ENCODE results near the gene NECTIN4.

DNA sequence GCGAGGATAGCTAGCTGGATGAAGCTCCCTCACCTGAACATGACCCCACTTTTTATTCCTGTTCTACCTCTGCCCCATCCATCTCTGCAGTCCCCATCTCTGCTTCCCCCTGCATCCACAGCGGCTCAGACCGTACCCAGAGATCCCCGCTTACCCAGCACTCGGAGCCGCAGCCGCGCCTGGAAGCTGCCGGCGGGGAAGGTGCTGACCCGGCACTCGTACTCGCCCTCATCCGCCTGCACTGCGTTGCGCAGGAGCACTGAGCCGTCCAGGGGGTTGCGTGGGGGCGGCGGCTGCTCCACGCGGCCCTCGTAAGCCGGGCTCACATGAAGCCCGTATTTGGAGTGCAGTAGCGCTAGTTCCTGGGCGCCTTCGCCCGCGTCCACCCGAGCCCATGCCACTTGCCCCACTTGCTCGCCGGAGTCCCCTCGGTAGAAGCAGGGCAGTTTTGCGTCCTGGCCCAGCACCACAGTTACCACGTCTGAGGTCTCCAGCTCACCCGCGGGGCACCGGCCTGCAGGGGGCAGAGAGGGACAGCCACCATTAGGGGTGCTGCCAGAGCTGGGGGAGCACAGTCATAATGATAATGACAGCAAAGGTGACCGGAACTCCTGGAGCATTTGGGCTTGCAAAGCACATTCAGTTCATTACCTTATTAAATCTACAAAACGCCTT is 9.8 kb downstream of the NECTIN4 start:
- no peak for TF ChIP-seq SP1 (IDR thresholded peaks at IDR 0.05; ENCODE audit: low read depth, low read length)
- TF ChIP-seq, protein P1, sequence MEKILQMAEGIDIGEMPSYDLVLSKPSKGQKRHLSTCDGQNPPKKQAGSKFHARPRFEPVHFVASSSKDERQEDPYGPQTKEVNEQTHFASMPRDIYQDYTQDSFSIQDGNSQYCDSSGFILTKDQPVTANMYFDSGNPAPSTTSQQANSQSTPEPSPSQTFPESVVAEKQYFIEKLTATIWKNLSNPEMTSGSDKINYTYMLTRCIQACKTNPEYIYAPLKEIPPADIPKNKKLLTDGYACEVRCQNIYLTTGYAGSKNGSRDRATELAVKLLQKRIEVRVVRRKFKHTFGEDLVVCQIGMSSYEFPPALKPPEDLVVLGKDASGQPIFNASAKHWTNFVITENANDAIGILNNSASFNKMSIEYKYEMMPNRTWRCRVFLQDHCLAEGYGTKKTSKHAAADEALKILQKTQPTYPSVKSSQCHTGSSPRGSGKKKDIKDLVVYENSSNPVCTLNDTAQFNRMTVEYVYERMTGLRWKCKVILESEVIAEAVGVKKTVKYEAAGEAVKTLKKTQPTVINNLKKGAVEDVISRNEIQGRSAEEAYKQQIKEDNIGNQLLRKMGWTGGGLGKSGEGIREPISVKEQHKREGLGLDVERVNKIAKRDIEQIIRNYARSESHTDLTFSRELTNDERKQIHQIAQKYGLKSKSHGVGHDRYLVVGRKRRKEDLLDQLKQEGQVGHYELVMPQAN (conservative IDR thresholded peaks at IDR 0.05) = no peak
- TF ChIP-seq, protein P2, sequence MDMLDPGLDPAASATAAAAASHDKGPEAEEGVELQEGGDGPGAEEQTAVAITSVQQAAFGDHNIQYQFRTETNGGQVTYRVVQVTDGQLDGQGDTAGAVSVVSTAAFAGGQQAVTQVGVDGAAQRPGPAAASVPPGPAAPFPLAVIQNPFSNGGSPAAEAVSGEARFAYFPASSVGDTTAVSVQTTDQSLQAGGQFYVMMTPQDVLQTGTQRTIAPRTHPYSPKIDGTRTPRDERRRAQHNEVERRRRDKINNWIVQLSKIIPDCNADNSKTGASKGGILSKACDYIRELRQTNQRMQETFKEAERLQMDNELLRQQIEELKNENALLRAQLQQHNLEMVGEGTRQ (IDR thresholded peaks at IDR 0.05; ENCODE audit: borderline replicate concordance, low read depth, low read length) = no peak
- no peak for TF ChIP-seq TAF1 (IDR thresholded peaks at IDR 0.05; ENCODE audit: borderline replicate concordance, low read depth, low read length)

Data from GM12878 (cell line).